ENCODE results near the gene GAS2L2.
"Not testable (repeated sequence)": the region's sequence is repeated elsewhere in the genome, so short reads cannot be mapped to it uniquely, and the experiment has no call there.

Gene GAS2L2

DNA sequence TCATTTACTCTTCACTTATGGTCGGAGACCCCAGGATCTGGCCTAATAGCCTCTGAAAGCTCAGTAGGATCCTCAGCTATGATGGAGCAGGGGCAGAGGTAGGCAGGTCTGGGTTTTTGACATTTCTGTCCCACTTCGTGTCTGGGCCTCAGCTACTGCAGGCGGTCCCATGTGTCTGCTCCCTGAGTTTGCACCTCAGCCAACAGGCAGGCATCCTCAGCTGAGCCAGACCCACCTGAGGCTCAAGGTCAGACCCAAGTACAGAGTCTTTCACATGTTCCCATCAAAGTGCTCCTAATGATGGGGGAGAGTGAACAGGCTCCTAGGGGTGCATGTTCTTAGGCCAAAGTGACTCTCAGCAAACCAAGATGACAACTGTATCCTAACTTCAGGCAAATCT lies 24.5 kb downstream of the GAS2L2 start:
- no peak for DNase-seq (ENCODE audit: low read depth, low spot score)

DNA sequence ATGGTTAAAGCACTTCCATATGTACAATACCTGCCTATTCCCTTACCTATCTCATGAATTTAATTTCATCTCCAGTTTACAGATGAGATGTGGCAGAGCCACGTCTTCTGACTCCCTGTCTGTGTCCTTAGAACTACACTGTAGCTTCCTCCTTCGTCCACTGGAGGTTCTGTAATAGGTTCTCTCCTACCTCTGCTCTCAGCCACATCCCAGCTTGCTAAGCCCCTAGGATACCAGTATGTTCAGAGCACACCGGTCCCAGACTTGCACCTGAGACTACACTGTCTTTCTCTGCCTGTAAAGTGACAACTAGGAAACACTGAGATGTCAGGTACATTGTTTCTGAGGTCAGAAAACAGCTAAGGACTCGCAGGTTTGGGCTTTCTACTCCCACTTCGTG lies 25.4 kb downstream of the GAS2L2 start:
- DNase-seq (ENCODE audit: low read depth, low spot score), result no peak

DNA sequence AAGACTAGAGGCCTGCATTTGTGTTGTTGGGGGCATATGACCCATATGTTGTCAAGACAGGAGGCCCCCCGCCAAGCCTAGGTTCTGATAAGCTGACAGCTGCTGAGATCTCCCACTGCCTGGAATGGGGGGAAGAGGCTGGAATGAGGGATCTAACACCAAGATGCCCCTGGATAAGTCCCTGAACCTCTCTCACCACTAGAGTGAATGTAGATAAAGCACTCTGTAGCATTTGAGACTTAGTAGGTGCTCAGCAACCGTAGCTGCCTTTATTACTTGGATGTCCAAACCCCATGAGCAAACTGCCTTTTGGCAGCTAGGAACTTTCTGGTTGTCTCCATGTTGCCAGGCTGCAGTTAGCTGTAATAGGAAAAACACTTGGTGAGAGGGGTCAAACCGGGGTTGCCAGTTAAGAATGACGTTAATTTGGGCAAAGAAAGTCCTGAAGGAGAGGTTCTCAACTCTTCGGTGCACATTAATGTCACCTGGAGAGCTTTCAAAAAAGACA lies 26.0 kb downstream of the GAS2L2 start:
- no peak for DNase-seq (ENCODE audit: low read depth, low spot score)

DNA sequence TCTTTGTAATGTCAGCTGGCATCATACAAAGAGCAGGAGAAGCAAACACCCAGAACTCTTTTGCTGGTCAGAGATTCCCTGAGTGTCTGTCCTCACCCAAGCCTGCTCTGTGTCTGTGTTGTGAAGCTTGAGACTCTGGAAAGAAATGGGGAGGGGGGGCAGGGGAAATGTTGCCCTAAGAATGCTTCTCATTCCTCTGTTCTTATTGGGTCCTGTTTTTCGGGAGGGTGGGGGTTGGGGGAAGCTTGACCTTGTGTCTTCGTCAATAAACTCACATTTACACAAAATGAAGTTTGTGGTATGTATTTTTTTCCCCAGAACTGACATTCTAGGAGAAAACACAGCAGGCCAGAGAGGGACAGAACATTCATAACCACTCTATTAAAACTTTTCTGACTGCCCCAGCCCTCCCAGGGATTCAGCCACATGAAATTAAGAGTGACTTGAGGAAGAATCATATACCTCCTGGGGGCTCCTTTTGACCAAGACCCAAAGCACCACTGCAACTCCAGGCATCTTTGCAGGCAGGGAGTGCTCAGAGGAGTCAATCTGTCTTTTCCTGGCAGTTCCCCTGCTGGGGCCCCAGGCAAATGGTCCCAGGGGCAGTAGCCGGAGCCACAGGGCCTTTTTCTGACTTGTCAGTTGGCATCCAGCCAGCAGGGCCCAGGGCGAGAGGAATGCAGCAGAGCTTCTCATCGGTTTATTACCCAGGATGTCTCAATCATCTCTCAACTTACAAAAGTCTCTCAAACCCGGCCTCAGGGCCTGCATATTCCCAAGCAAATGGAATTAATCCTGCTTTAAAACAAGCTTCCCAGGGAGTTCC lies 26.7 kb downstream of the GAS2L2 start:
- DNase-seq (ENCODE audit: low read depth, low spot score), result no peak

DNA sequence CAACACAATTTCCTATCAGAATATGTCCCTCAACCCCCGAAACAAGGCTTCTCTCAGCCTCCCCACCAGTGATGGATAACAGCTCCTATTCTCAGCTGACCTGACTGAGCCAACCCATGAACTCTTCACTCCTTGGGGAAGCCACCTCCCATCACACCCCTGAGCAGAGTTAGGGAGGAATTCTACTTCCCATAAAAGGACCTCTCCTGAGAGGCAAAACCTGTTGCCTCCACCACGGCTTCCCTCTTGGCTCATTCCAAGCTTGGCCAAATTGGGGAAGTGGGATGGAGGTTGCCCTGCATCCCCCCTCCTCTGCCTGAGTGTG lies 27.3 kb downstream of the GAS2L2 start:
- no peak for DNase-seq (ENCODE audit: low read depth, low spot score)

DNA sequence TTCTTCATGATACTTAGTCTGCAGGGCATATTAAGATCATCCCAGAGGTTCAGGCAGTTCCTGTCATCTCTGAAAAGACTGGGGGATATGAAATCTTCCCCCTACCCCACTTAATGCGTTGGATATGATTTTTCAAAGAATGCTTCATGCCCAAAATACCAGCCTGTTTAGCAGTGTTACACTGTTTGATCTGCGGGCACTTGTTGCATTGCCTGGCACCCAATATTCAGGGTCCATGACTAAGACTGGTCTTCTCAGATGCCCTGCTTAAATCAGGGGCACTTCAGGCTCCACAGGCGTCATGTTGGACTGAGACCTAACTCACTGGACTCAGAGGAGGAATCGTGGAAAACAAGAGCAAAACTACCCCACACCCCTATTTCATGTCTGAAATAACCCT lies 28.0 kb downstream of the GAS2L2 start:
- no peak for DNase-seq (ENCODE audit: low read depth, low spot score)

DNA sequence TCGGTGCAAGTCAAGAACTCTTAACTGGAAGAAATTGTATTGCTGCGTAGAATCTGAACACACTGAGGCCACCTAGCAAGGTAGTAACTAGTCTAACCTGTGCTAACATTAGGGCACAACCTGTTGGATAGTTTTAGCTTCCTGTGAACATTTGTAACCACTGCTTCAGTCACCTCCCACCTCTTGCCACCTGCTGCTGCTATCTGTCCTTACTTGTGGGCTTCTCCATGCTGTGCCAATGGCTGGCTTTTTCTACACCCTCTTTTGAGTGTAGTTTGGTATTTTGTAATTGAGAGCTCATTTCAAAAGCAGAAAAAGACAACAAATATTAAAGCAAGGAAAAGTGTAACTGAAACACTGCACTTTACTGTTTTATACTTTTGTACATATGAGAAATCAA lies 29.3 kb downstream of the GAS2L2 start:
- DNase-seq (ENCODE audit: low read depth, low spot score), result no peak

DNA sequence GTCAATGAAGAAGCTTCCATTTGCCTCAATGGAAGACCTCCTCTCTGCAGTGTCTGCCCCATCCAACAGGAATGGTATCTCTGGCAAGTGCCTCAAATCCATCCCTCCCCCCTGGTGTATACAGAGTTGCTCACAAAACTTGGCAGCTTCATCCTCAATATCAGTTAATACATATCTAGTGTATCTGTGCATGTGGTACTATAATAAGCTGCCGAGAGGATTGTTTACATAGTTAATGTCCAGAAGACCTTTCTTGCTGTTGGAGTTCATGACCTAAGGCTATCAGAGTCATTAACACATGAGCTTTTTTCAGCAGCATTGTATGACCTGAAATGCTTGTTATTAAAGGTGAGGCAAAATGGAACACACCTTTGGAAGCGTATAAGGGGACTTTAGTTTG lies 35.6 kb downstream of the GAS2L2 start:
- no peak for DNase-seq (ENCODE audit: low read depth, low spot score)

DNA sequence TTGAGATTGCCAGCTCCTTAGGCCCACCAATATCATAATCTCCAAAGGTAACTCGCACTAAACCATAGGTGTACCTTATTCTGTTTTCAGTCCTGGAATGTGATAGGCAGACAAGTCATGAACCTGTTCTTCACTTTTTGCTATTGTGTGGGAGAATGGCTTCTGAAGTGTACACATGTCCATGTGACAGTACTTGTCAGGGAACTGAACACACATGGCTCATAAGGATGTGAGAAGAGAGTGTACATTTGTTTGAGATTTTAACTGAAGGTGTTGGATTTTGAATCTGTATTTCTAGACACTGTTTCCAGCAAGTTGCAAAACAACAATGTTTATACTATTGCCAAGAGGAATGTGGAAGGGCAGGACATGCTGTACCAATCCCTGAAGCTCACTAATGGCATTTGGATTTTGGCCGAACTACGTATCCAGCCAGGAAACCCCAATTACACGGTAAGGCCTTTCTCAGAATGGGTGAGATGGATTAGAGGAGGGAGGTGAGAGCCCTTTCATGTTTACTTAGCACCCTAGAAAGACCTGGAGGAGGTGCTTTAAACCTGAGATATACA lies 36.1 kb downstream of the GAS2L2 start:
- DNase-seq (ENCODE audit: low read depth, low spot score), result no peak

DNA sequence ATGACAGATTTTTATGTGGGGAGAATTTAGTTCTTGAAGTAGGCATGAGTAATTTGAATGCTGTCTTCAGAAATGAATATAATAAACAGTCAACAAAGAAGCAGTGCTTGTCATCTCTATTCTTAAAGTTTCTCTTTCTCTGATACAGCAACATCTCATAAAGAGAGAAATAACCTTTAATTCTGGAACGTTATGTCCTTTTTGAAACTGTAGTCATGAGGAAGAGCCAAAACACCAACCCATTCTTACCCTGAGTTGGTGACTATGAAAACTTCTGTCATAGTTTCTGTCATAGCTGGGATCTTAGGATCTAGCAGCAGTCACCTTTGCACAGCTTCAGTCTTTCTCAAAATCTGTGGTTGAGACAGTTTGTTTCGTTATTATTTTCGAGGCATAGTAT lies 36.9 kb downstream of the GAS2L2 start:
- DNase-seq (ENCODE audit: low read depth, low spot score), result no peak

DNA sequence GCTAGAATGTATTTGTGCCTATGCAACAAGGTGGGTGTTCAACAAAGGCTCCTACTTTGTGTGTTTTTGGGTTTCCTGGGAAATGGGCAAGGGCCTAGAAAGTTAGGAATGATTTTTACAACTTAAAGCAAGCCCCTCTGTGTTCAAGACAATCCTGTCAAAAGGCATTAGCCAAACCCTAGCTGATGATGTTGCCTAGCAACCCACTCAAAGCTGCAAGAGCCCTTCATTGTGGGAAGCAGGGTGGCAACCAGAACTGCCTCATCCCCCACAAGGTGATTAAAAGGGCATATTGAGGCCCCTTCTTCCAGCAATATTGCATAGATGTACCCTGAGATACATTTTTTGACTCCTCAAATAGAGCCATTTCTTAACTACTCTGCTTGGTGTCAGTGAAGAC lies 37.6 kb downstream of the GAS2L2 start:
- DNase-seq (ENCODE audit: low read depth, low spot score), result no peak

DNA sequence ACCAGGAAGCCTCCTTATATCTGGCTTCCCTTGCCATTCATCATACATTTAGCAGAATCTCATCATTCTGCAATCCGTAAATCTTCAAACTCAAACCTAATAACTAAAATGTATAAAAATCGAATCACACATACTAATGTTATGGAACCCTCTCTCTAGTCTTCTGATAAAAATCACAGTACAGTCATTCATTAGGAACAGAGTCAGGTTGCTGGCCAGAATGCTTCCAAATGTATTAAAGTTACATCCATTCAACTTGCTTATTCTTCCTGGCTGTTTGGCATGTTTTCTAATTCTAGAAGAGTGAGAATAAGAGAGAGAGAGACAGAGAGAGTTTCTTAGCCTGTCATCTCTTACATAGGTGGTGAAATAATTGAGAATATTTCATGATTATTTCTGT lies 38.1 kb downstream of the GAS2L2 start:
- DNase-seq (ENCODE audit: low read depth, low spot score), result no peak

DNA sequence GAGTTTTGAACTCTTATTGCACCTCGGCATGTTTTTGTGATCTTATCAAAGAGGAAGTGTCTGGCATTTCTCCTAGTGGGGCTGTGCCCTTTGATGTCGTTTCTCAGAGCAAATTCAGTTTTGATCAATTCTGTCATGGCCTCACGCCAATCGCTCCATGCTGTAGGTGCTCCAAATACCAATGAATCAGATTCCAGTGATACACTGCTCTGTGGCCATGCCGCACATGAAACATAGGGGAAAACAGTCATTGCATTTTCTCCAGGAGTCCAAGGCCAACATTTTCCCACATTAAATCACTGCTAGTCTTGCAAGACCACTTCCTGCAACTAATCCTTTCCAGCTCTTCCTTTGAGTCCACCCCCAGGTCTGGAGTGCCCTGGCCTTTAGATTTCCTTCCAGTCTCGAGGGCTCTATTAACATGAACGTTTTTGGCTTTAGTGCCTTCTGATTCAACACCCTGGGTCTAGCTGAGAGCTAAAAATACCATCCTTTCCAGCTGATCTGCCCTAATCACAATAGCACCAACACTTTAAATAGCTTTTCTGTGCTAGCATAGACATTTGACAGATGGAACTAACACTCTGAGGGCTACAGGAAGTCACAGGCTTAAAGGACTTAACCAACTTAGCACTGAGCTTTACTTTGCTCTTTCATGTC lies 39.8 kb downstream of the GAS2L2 start:
- DNase-seq (ENCODE audit: low read depth, low spot score), result no peak

DNA sequence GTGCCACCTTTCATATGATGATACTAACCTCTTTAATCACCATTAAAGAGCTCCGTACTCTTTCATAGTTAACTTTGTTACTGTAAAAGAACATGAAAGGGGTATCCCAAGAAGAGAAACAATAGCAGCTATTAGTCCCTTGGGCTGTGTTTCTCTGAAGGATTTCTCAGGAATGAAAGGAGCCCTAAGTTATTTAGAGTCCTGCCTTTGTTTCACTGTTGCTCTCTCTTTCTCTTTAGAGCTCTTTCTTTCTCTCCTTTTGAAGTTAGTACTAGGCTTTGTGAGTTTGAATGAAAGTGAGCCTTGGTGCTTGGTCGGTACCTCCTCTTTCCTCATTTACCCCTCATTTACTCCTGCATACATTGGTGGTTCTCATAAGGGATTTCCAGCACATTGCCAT lies 42.1 kb downstream of the GAS2L2 start:
- no peak for DNase-seq (ENCODE audit: low read depth, low spot score)

DNA sequence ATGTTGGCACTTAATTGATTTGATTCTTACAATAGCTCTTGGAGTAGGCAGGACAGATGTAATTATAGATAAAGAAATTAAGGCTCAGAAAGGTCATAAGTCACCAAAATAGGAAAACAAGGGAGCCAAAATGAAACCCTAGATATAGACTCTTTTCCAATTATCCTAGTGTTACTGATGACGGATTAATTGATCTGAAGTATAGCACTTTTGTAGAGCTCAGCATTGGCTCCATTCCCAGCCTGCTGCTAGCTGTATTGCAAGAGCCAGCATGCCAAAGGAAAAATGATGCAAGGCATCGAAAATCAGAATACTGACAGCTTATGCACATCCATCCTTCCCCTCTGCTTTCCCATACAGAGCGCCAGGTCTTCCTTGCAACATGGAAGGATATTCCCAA lies 43.2 kb downstream of the GAS2L2 start:
- DNase-seq (ENCODE audit: low read depth, low spot score), result no peak

DNA sequence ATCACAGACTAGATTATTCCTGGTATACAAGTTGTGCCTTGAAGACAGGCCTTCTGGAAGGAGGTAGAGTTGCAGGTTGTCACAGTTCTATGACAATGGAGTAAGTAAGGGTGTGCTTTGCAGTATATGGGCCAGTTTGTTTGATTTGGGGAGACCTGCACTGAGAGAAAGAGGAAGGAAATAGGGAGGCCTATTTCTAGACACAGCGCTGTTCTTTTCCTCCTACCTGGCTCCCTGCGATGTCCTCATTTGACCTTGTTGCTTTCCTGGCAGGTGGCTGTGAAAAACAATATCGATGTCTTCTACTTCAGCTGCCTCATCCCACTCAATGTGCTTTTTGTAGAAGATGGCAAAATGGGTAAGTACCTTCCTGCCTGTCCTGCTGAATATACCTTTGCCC lies 44.1 kb downstream of the GAS2L2 start:
- DNase-seq (ENCODE audit: low read depth, low spot score), result no peak

DNA sequence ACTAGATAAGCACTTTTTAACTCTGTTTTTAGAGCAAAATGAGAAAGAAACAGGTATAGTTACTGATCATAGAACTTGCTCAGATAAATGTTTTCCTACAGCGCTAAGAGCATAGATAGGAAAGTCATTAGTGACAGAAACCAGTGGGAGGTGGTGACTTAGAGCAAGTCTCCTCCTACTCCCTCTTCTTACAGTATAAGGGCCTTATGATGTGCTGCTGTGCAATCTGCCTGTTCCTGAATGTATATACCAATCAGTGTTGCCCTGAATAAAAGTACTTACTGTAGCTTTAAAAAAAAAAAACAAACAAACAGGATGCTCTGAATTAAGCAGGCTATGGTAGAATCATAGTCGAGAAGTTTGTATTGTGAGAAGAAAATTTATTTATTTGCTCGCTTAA lies 44.9 kb downstream of the GAS2L2 start:
- no peak for DNase-seq (ENCODE audit: low read depth, low spot score)

DNA sequence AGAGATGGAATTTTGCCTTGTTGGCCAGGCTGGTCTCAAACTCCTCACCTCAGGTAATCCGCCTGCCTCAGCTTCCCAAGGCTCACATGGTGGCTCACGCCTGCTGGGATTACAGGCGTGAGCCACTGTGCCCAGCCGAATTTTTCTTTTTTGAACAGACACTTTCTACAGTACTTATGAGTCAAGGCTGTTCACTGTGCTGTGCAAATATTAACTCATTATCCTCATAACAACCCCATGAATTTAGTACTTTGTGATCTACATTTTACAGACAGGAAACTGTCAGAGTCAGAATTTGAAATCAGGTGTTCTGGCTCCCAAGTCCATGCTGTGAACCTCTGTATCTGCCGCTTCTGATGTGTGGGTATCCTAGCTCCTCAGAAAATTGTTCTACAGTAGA lies 47.3 kb downstream of the GAS2L2 start:
- no peak for DNase-seq (ENCODE audit: low read depth, low spot score)

DNA sequence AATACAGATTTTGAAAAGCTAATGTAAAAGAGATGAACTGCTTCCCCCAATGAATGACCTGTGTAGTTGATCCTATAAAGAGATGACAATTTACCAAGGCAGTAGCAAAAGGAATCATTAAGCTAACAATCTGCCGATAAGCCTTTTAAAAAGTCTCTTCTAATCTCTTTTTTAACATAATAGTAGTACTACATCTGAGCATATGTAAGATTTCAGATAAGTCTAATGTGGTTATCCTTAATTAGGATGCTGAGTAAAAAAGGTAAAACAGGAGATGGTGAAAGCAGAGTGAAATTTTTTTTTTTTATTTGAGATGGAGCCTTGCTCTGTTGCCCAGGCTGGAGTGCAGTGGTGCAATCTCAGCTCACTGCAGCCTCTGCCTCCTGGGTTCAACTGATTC lies 47.8 kb downstream of the GAS2L2 start:
- DNase-seq (ENCODE audit: low read depth, low spot score), result no peak

DNA sequence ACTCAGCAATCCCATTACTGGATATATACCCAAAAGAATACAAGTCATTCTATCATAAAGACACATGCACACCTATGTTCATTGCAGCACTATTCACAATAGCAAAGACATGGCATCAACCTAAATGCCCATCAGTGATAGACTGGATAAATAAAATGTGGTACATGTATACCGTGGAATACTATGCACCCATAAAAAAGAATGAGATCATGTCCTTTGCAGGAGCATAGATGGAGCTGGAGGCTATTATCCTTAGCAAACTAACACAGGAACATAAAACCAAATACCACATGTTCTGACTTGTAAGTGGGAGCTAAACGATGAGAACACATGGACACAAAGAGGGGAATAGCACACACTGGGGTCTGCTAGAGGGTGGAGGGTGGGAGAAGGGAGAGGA lies 49.7 kb downstream of the GAS2L2 start:
- DNase-seq (ENCODE audit: low read depth, low spot score), result not testable (repeated sequence)

DNA sequence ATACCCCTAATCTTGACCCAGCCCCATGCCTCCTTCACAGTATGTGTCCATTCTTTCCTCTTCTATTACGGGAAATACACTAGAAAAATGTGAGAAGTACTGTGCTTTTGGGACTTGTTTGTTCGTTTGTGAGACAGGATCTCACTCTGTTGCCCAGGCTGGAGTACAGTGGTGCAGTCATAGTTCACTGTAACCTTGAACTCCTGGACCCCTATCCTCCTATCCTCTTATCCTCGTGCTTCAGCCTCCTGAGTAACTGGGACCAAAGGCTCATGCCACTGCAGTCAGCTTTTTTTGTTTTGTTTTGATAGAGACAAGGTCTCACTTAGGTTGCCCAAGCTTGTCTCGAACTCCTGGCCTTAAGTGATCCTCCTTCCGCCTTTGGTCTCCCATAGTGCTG lies 51.5 kb downstream of the GAS2L2 start:
- no peak for DNase-seq (ENCODE audit: low read depth, low spot score)

DNA sequence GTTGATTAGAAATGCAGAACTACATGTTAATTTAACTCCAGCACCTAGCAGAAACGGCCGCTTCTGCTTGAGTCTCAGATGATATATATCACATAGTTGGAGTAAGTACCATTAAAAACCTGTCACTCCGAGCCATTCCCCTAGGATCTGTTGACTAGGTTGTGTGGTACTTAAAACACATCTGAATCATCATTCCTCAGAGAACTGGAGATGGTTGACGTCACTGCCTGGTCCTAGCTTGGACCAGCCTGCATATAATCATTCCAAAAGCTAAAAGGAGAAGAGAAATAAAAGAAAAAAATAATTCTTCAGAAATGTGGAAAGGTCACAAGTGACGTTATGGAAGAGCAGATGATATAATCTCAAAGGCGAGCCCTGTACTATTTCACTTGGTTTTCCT lies 52.9 kb downstream of the GAS2L2 start:
- no peak for DNase-seq (ENCODE audit: low read depth, low spot score)

DNA sequence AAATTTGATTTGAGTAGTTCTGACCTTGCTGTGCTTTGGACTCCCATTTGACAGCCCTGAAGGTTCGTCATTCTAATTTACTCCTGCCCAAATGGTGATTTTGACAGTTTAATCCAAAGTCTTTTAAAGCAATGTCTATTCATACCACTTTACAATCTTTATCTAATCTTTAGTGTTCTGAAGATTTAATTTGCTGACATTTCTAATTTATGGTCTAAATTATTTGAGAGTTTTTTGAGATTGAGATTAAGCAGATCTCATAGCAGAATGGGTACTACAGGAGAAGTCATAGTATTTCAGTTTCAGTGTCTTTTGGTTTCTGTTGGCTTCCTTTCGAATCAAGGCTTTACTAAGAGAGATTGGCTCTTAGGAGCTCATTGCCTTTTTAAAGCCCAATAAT lies 54.2 kb downstream of the GAS2L2 start:
- DNase-seq (ENCODE audit: low read depth, low spot score), result no peak

Data from activated CD4-positive, CD25-positive, alpha-beta regulatory T cell treated with anti-CD3 and anti-CD28 coated beads, Interleukin-2, amount 50 U/mL, for 16 hours (primary cell).